Breast epithelium (tissue), 4 donors: ENCODE results near the gene RFX1. TPM values are rescaled to one million over a fixed set of nuclear protein-coding genes. Genes with fewer than 3 reads are reported as not detected.
"Not testable (repeated sequence)": the region's sequence is repeated elsewhere in the genome, so short reads cannot be mapped to it uniquely, and the experiment has no call there.

Experiments used
- DNase-seq, 2 donors: peaks; one replicate each; pipeline ENCODE4 v3.0.0-alpha.2; 2019; ENCODE audit warnings: low spot score in 2 of 2
- H3K27ac ChIP-seq, 2 donors: fragments of 200-600 bp; sonication (generic) in 1 of 2; one replicate each; pipeline ENCODE4 v1.5.1; 2016 to 2019; ENCODE audit warnings: mild to moderate bottlenecking in 1 of 2
- H3K27me3 ChIP-seq, 2 donors: fragments of 200-600 bp; sonication (generic) in 1 of 2; one replicate each; pipeline versions ENCODE4 v1.5.1 to v1.6.0; 2017 to 2019; ENCODE audit warnings: control low read depth in 1 of 2, mild to moderate bottlenecking in 1 of 2
- H3K36me3 ChIP-seq: fragments of 200-600 bp; one replicate; pipeline ENCODE4 v1.5.1; 2019
- H3K4me1 ChIP-seq, 2 donors: fragments of 200-600 bp; sonication (generic); one replicate each; pipeline ENCODE4 v1.5.1; 2016 to 2019; ENCODE audit warnings: control low read depth in 1 of 2
- H3K4me3 ChIP-seq, 3 donors: fragments of 200-600 bp; sonication (generic); 1 replicate in 2 of 3; 2 replicates in 1 of 3; pipeline ENCODE4 v1.5.1; 2016 to 2019; ENCODE audit warnings: mild to moderate bottlenecking in 3 of 3, moderate library complexity in 2 of 3
- H3K9me3 ChIP-seq, 2 donors: fragments of 200-600 bp; sonication (generic) in 1 of 2; one replicate each; pipeline ENCODE4 v1.5.1; 2016 to 2019; ENCODE audit warnings: control low read depth in 1 of 2
- CTCF ChIP-seq, 3 donors: fragments of 450-650 bp; IDR thresholded peaks; one replicate each; pipeline ENCODE4 v1.5.1; 2016 to 2017; ENCODE audit warnings: antibody characterized with exemption in 3 of 3, mild to moderate bottlenecking in 3 of 3, moderate library complexity in 3 of 3
- POLR2A ChIP-seq: fragments of 450-650 bp; IDR thresholded peaks from one replicate; pipeline ENCODE4 v1.6.1; 2016; ENCODE audit warnings: antibody characterized with exemption, mild to moderate bottlenecking, moderate library complexity
- POLR2AphosphoS5 ChIP-seq, 3 donors: sonication (generic); formaldehyde crosslinking; IDR thresholded peaks; one replicate each; pipeline ENCODE4 v1.6.1; 2017; ENCODE audit warnings: antibody characterized with exemption in 3 of 3
- intact Hi-C: fragments of 100-400 bp; cut with DNase I; formaldehyde crosslinking; loops from one replicate; pipeline ENCODE4 v1.15.1; 2023; ENCODE audit warnings: low total_unique reads
- total RNA-seq, 3 donors: library from RNA; depleted of rRNA; stranded (reverse); fragments of >200 nt; gene quantifications; one replicate each; pipeline ENCODE4 v1.1.0, GENCODE V29; 2016

RFX1 gene
- total RNA-seq, 3 donors from 2014 or later: 2.6 to 3.7 (median 3.6) TPM

- Histone ChIP-seq H3K27ac (no peak overlapping the region), H3K4me3 (no peak overlapping the region), H3K4me1 (no peaks in the 10 kb centered on the region), H3K27me3 (no peaks in the 10 kb centered on the region), H3K9me3 (no peaks in the 10 kb centered on the region), H3K36me3 (peaks cover 16% of the 10 kb centered on the region)
- TF ChIP-seq CTCF (IDR thresholded peaks at IDR 0.05): no peak
- DNase-seq: no peak
- intact Hi-C loops: no loop called here
Observed at GRCh38 chr19:13972368-13973155, 33.6 kb downstream of the RFX1 start.

GRCh38 chr19:13971868-13972267, 34.3 kb downstream of the RFX1 start:
- DNase-seq, intact Hi-C loops, H3K27ac ChIP-seq, H3K4me3 ChIP-seq, H3K4me1 ChIP-seq, H3K9me3 ChIP-seq, H3K27me3 ChIP-seq: not testable (repeated sequence)
- peaks cover 16% of the 10 kb centered on the region for H3K36me3 ChIP-seq

DNA sequence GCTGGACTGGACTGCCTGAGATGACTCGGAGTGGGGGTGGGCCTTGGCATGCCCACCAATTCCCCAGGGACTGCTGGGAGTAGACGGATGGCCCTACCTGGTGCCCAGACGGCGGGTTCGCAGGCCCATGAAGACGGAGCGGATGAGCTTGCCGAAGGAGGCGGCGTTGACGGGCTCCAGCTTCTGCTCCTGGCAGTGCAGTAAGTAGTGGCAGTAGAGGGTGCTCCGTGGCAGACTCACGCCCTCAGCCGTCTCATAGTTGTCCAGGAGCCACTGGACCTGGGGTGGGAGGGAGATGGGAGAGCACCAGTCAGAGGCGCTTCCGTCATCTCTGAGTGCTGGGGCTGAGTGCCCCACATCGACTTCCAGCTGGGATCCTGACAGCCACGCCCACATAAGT, 36.2 kb downstream of the RFX1 start:
- no peaks in the 10 kb centered on the region for H3K4me1 ChIP-seq
- no peaks in the 10 kb centered on the region for H3K9me3 ChIP-seq
- intact Hi-C loops: no loop called here
- no peak overlapping the region for H3K4me3 ChIP-seq
- no peak for DNase-seq
- H3K36me3 ChIP-seq: peaks cover 16% of the 10 kb centered on the region
- H3K27me3 ChIP-seq: no peaks in the 10 kb centered on the region
- no peak for TF ChIP-seq POLR2AphosphoS5 (IDR thresholded peaks at IDR 0.05)
- no peak for TF ChIP-seq POLR2A
- no peak for TF ChIP-seq CTCF (IDR thresholded peaks at IDR 0.05)
- H3K27ac ChIP-seq: no peak overlapping the region

GRCh38 chr19:13968999-13969398, 37.1 kb downstream of the RFX1 start:
- H3K9me3 ChIP-seq: no peaks in the 10 kb centered on the region
- no peaks in the 10 kb centered on the region for H3K4me1 ChIP-seq
- H3K27me3 ChIP-seq: no peaks in the 10 kb centered on the region
- no peak for DNase-seq
- H3K27ac ChIP-seq: no peak overlapping the region
- TF ChIP-seq POLR2A (no peak), CTCF (IDR thresholded peaks at IDR 0.05) (no peak), POLR2AphosphoS5 (IDR thresholded peaks at IDR 0.05) (no peak)
- intact Hi-C loops: no loop called here
- peaks cover 16% of the 10 kb centered on the region for H3K36me3 ChIP-seq
- no peak overlapping the region for H3K4me3 ChIP-seq

GRCh38 chr19:13968383-13968935, 37.7 kb downstream of the RFX1 start:
- peaks cover 16% of the 10 kb centered on the region for H3K36me3 ChIP-seq
- no peaks in the 10 kb centered on the region for H3K27me3 ChIP-seq
- intact Hi-C loops: no loop called here
- H3K9me3 ChIP-seq: no peaks in the 10 kb centered on the region
- TF ChIP-seq POLR2A: no peak
- TF ChIP-seq CTCF (IDR thresholded peaks at IDR 0.05): no peak
- no peak for TF ChIP-seq POLR2AphosphoS5 (IDR thresholded peaks at IDR 0.05)
- no peak overlapping the region for H3K4me3 ChIP-seq
- DNase-seq: no peak
- no peak overlapping the region for H3K27ac ChIP-seq
- H3K4me1 ChIP-seq: no peaks in the 10 kb centered on the region

DNA sequence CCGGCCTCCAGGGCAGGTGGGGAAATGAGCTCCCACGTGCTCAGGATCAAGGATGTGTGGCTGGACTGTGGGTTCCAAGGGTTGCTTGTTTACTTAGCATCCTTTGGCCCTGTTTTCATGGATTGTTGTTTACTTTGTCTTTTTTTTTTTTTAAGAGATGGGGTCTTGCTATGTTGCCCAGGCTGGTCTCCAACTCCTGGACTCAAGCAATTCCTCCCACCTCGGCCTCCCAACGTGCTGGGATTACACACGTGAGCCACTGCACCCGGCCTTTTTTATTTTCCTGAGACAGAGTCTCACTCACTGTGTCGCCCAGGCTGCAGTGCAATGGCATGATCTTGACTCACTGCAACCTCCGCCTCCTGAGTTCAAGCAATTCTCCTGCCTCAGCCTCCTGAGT, 38.9 kb downstream of the RFX1 start:
- H3K4me3 ChIP-seq, H3K27me3 ChIP-seq, intact Hi-C loops, DNase-seq, H3K9me3 ChIP-seq, H3K27ac ChIP-seq, H3K4me1 ChIP-seq: not testable (repeated sequence)
- peaks cover 16% of the 10 kb centered on the region for H3K36me3 ChIP-seq
